Amniotic epithelial cell (primary cell): ENCODE measurements around the gene COMMD7.
"Not testable (repeated sequence)": the region's sequence is repeated elsewhere in the genome, so short reads cannot be mapped to it uniquely, and the experiment has no call there.

Experiments used
- DNase-seq: peaks from one replicate; pipeline ENCODE4 v3.0.0-alpha.2; 2010; ENCODE audit warnings: low read depth

COMMD7 gene

GRCh38 chr20:32765230-32765875, 22.1 kb upstream of the COMMD7 start:
- not testable (repeated sequence) for DNase-seq

- no peak for DNase-seq
Observed at GRCh38 chr20:32764005-32764960, 21.0 kb upstream of the COMMD7 start.

- DNase-seq = no peak
Observed at GRCh38 chr20:32763202-32764004, 20.1 kb upstream of the COMMD7 start.

- DNase-seq = no peak
Observed at GRCh38 chr20:32762754-32763201, 19.5 kb upstream of the COMMD7 start.

- DNase-seq = peak; percentile 66
Observed at GRCh38 chr20:32761831-32762753, 18.8 kb upstream of the COMMD7 start, which contains the start of gene DNMT3B. DNMT3B (plus strand) TSS chr20:32762385; CDS start chr20:32780324, 17,939 bp downstream.

GRCh38 chr20:32761417-32761830, 18.2 kb upstream of the COMMD7 start:
- no peak for DNase-seq

GRCh38 chr20:32756156-32756555, 12.9 kb upstream of the COMMD7 start:
- no peak for DNase-seq

- DNase-seq = no peak
Observed at GRCh38 chr20:32753731-32754130, 10.5 kb upstream of the COMMD7 start.

GRCh38 chr20:32752458-32753250, 9.4 kb upstream of the COMMD7 start:
- DNase-seq = peak; percentile 70

GRCh38 chr20:32751702-32752457, 8.6 kb upstream of the COMMD7 start:
- DNase-seq = no peak

- DNase-seq = no peak
Observed at GRCh38 chr20:32751293-32751692, 8.0 kb upstream of the COMMD7 start.

GRCh38 chr20:32749914-32750637, 6.8 kb upstream of the COMMD7 start:
- DNase-seq = no peak

- no peak for DNase-seq
Observed at GRCh38 chr20:32742322-32743236, 688 bp downstream of the COMMD7 start.

- no peak for DNase-seq
Observed at GRCh38 chr20:32741151-32741550, 2.1 kb downstream of the COMMD7 start.

- peak; percentile 64 for DNase-seq
Observed at GRCh38 chr20:32737371-32738223, 5.7 kb downstream of the COMMD7 start.

- DNase-seq = peak; percentile 63
Observed at GRCh38 chr20:32731882-32732266, 11.4 kb downstream of the COMMD7 start.

GRCh38 chr20:32729334-32729733, 13.9 kb downstream of the COMMD7 start:
- DNase-seq = not testable (repeated sequence)
